K562 (cell line): ENCODE measurements around the gene MAP2. TPM values are rescaled to one million over a fixed set of nuclear protein-coding genes. Genes with fewer than 3 reads are reported as not detected.
"Not testable (repeated sequence)": the region's sequence is repeated elsewhere in the genome, so short reads cannot be mapped to it uniquely, and the experiment has no call there.

Experiments used
- ATAC-seq: fragments of 200-7000 bp; cut with Tn5 transposase; 3 replicates; pipeline ENCODE4 v1.9.1; 2020; ENCODE audit warnings: moderate library complexity
- BruUV-seq: library from RNA; stranded (reverse); fragments of 400-500 nt; replicated peaks from 2 replicates; lab custom pipeline; 2021; lab: Mats Ljungman, UMichigan
- CTCF ChIA-PET: fragments of 300-600 bp; formaldehyde crosslinking; extraction: SDS; loops from one replicate; lab custom pipeline; 2021; ENCODE audit warnings: low intra/inter-chr PET ratio; lab: Yijun Ruan, JAX
- POLR2A ChIA-PET: fragments of 300-600, 350-650 bp; sonication (Branson Sonifier 250); formaldehyde crosslinking; extraction: SDS; loops from one replicate; lab custom pipeline; 2021; ENCODE audit warnings: antibody characterized with exemption, inconsistent platforms; lab: Yijun Ruan, JAX
- DNase-seq, 4 experiments: peaks; one replicate each; pipeline versions ENCODE4 v3.0.0 to v3.0.0-alpha.2; 2011 to 2018; ENCODE audit warnings: low spot score in 3 of 4, mixed read lengths in 3 of 4; ENCODE audit errors: extremely low read depth in 1 of 4
- FAIRE-seq: peaks from 2 replicates; lab custom pipeline; 2011; peaks lifted over from hg19 to GRCh38; lab: Jason Lieb, UNC
- H2AFZ ChIP-seq: 2 replicates; pipeline ENCODE4 v1.6.0; 2011; ENCODE audit warnings: low read depth, low read length, control low read depth, inconsistent platforms
- H3K27ac ChIP-seq: fragments of 200-600 bp; 3 replicates; pipeline ENCODE4 v1.8.0; 2011; ENCODE audit warnings: low read depth, mild to moderate bottlenecking, control low read depth, inconsistent platforms, low read length, moderate library complexity, mixed read lengths; ENCODE audit errors: extremely low read depth
- H3K27me3 ChIP-seq, 2 experiments: fragments of 300-600 bp in 1 of 2; 2 replicates in 1 of 2; 3 replicates in 1 of 2; pipeline versions ENCODE4 v1.6.0 to v1.8.0; 2011; ENCODE audit warnings: inconsistent platforms in 2 of 2, low read length in 2 of 2, mild to moderate bottlenecking in 1 of 2, mixed read lengths in 1 of 2, moderate library complexity in 1 of 2; ENCODE audit not compliant: control insufficient read depth in 2 of 2, insufficient read depth in 2 of 2
- H3K36me3 ChIP-seq: fragments of 300-600 bp; 3 replicates; pipeline ENCODE4 v1.8.0; 2011; ENCODE audit warnings: mild to moderate bottlenecking, low read length, inconsistent platforms; ENCODE audit not compliant: control insufficient read depth, insufficient read depth
- H3K4me1 ChIP-seq, 2 experiments: fragments of 200-600 bp in 1 of 2; replicated peaks in 1 of 2; 2 replicates in 1 of 2; 3 replicates in 1 of 2; pipeline versions ENCODE4 v1.5.1 to v1.8.0; 2011; ENCODE audit warnings: inconsistent platforms in 2 of 2, low read length in 2 of 2, mild to moderate bottlenecking in 1 of 2, mixed read lengths in 1 of 2, moderate library complexity in 1 of 2; ENCODE audit not compliant: control insufficient read depth in 2 of 2, insufficient read depth in 2 of 2
- H3K4me2 ChIP-seq: 2 replicates; pipeline ENCODE4 v1.6.1; 2011; ENCODE audit warnings: low read length, control low read depth, inconsistent platforms, mixed read lengths; ENCODE audit not compliant: insufficient read depth
- H3K4me3 ChIP-seq: fragments of 200-600 bp; sonication (generic), shearing (Covaris generic); 2 replicates; pipeline ENCODE4 v1.5.1; 2016; ENCODE audit warnings: control low read depth, inconsistent platforms
- H3K79me2 ChIP-seq: fragments of 200-600 bp; 3 replicates; pipeline ENCODE4 v1.8.0; 2011; ENCODE audit warnings: low read length, inconsistent platforms; ENCODE audit not compliant: control insufficient read depth, insufficient read depth
- H3K9ac ChIP-seq, 2 experiments: 2 replicates each; pipeline versions ENCODE4 v1.6.0 to v1.6.1; 2011; ENCODE audit warnings: low read depth in 2 of 2, low read length in 2 of 2, control low read depth in 1 of 2, inconsistent platforms in 1 of 2, mild to moderate bottlenecking in 1 of 2, mixed read lengths in 1 of 2; ENCODE audit not compliant: insufficient read depth in 1 of 2
- H3K9me1 ChIP-seq: one replicate; pipeline ENCODE4 v1.6.0; 2011; ENCODE audit warnings: inconsistent platforms, mild to moderate bottlenecking, low read length, moderate library complexity; ENCODE audit not compliant: control insufficient read depth, insufficient read depth
- H3K9me3 ChIP-seq: replicated peaks from 2 replicates; pipeline ENCODE4 v1.5.1; 2011; ENCODE audit warnings: low read depth, low read length, inconsistent platforms; ENCODE audit not compliant: control insufficient read depth, insufficient read depth
- H4K20me1 ChIP-seq: replicated peaks from 2 replicates; pipeline ENCODE4 v1.6.1; 2011; ENCODE audit warnings: low read length, inconsistent platforms, mixed read lengths; ENCODE audit not compliant: control insufficient read depth, insufficient read depth
- HEY1 ChIP-seq: fragments of 250-450 bp; sonication (Bioruptor Pico); IDR thresholded peaks from 2 replicates; pipeline ENCODE4 v1.5.0; 2020; ENCODE audit warnings: mild to moderate bottlenecking, moderate library complexity, borderline replicate concordance
- MYC ChIP-seq, 2 experiments: fragments of 250-450 bp in 1 of 2; sonication (Bioruptor Pico) in 1 of 2; IDR thresholded peaks; 2 replicates each; pipeline versions ENCODE4 v1.5.1 to v1.6.1; 2012 to 2021; ENCODE audit warnings: low read depth in 2 of 2, borderline replicate concordance in 1 of 2, improper control_type of control experiment in 1 of 2, low read length in 1 of 2, mild to moderate bottlenecking in 1 of 2, moderate library complexity in 1 of 2
- RCOR1 ChIP-seq, 2 experiments: IDR thresholded peaks; 2 replicates each; pipeline ENCODE4 v1.6.1; 2012; ENCODE audit warnings: low read depth in 2 of 2, low read length in 2 of 2, borderline replicate concordance in 1 of 2, improper control_type of control experiment in 1 of 2
- UBTF ChIP-seq, 2 experiments: IDR thresholded peaks; 2 replicates each; pipeline ENCODE4 v1.6.1; 2012; ENCODE audit warnings: improper control_type of control experiment in 2 of 2, low read depth in 2 of 2, low read length in 2 of 2, borderline replicate concordance in 1 of 2
- ZHX1 ChIP-seq: fragments of 150-350 bp; conservative IDR thresholded peaks from 2 replicates; pipeline ENCODE4 v1.6.1; 2014; ENCODE audit warnings: low read length
- WGBS: fragments of 100-300 bp; shearing (Covaris generic); methylation state at CpG from one replicate; pipeline ENCODE4 v1.1.6; 2016; ENCODE audit warnings: low coverage, mixed read lengths; ENCODE audit not compliant: insufficient coverage; ENCODE audit errors: missing lambda C conversion rate; 5-methylcytosine and 5-hydroxymethylcytosine counted together
- in situ Hi-C: fragments of 300-500 bp; cut with MboI; formaldehyde crosslinking; loops from 4 replicates; pipeline ENCODE4 v1.15.0; 2018; ENCODE audit warnings: inconsistent platforms, mixed read lengths
- intact Hi-C: fragments of 100-400 bp; cut with micrococcal nuclease; formaldehyde crosslinking; loops from 2 replicates; pipeline ENCODE4 v1.14.2; 2022
- polyA plus RNA-seq, 8 experiments: library from polyadenylated mRNA; depleted of rRNA in 4 of 8; stranded (reverse) in 5 of 8; unstranded in 3 of 8; fragments of >200 nt; fragmentation: Nextera tagmentation in 2 of 8; fragmentation: Illumina TruSeq in 1 of 8; extraction: Ambion mirVana in 2 of 8; extraction: Trizol in 1 of 8; gene quantifications; 2 replicates each; pipeline versions ENCODE4 v1.2.1 to v1.2.3, GENCODE V29; 2011 to 2014; ENCODE audit warnings: inconsistent platforms in 1 of 8, missing spikeins in 1 of 8
- total RNA-seq, 7 experiments: library from RNA; depleted of rRNA in 6 of 7; stranded (reverse); fragments of >200 nt in 6 of 7; fragmentation: Illumina TruSeq in 2 of 7; extraction: Trizol in 2 of 7; gene quantifications; 2 replicates each; pipeline versions ENCODE4 v1.2.1 to v1.2.3, GENCODE V29; 2011 to 2021; ENCODE audit warnings: low replicate concordance in 1 of 7

The MAP2 gene
- total and polyA plus RNA-seq, 9 of the 15 experiments (the other 6 are each of a cell fraction or from before 2014, with no cell fraction given), result 0.13 TPM; not detected in 8

- TF ChIP-seq RCOR1 (IDR thresholded peaks at IDR 0.05; ENCODE audit: borderline replicate concordance in 1 of 2, low read depth in 2 of 2, low read length in 2 of 2), result no peak
- TF ChIP-seq ZHX1, result no peak
- TF ChIP-seq HEY1, result no peak
- TF ChIP-seq MYC (IDR thresholded peaks at IDR 0.05; ENCODE audit: low read depth, low read length), result no peak
- no peak for TF ChIP-seq MYC (CRISPR knock-in tag; IDR thresholded peaks at IDR 0.05; ENCODE audit: borderline replicate concordance, low read depth)
- no peak for TF ChIP-seq UBTF (IDR thresholded peaks at IDR 0.05; ENCODE audit: borderline replicate concordance in 1 of 2, low read depth in 2 of 2, low read length in 2 of 2)
Observed at GRCh38 chr2:209476367-209477208, 52.7 kb downstream of the MAP2 start (continued).

DNA sequence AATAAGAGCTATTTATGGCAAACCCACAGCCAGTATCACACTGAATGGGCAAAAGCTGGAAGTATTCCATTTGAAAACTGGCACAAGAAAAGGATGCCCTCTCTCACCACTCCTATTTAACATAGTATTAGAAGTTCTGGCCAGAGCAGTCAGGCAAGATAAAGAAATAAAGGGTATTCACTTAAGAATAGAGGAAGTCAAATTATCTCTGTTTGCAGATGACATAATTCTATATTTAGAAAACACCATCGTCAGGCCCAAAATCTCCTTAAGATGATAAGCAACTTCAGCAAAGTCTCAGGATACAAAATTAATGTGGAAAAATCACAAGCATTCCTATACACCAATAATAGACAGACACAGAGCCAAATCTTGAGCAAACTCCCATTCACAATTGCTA, 68.4 kb downstream of the MAP2 start:
- H2AFZ ChIP-seq, POLR2A ChIA-PET, H3K4me1 ChIP-seq, H3K9me3 ChIP-seq, H3K9ac ChIP-seq, DNase-seq, H3K4me2 ChIP-seq, H4K20me1 ChIP-seq, H3K9me1 ChIP-seq, H3K36me3 ChIP-seq, H3K4me3 ChIP-seq, CTCF ChIA-PET, H3K27me3 ChIP-seq, in situ Hi-C loops, H3K27ac ChIP-seq, ATAC-seq, BruUV-seq, FAIRE-seq, intact Hi-C loops, H3K79me2 ChIP-seq: not testable (repeated sequence)
- 0% methylated on average over 1 of the region's 1 CpG for WGBS

GRCh38 chr2:209495068-209495620, 71.3 kb downstream of the MAP2 start:
- H3K36me3 ChIP-seq, H3K4me3 ChIP-seq, H3K4me2 ChIP-seq, in situ Hi-C loops, BruUV-seq, CTCF ChIA-PET, H3K9me1 ChIP-seq, H2AFZ ChIP-seq, H3K9me3 ChIP-seq, H3K27me3 ChIP-seq, FAIRE-seq, H3K9ac ChIP-seq, DNase-seq, H3K79me2 ChIP-seq, intact Hi-C loops, ATAC-seq, POLR2A ChIA-PET, H4K20me1 ChIP-seq, H3K4me1 ChIP-seq, H3K27ac ChIP-seq: not testable (repeated sequence)
- 5% methylated on average over 9 of the region's 13 CpGs for WGBS
